CD4-positive, alpha-beta T cell (primary cell): ENCODE measurements around the gene ABHD8. TPM values are rescaled to one million over a fixed set of nuclear protein-coding genes. Genes with fewer than 3 reads are reported as not detected.

Experiments used
- ATAC-seq: fragments of 200-7000 bp; cut with Tn5 transposase; one replicate; pipeline ENCODE4 v1.10.0; 2022; ENCODE audit warnings: mild to moderate bottlenecking; ENCODE audit not compliant: poor library complexity
- CTCF ChIA-PET: fragments of 350-600 bp; sonication (Branson Sonifier 250); formaldehyde crosslinking; loops from one replicate; lab custom pipeline; 2021; ENCODE audit warnings: antibody characterized with exemption, inconsistent platforms; lab: Charles Lee
- POLR2A ChIA-PET: fragments of 350-600 bp; sonication (Branson Sonifier 250); formaldehyde crosslinking; loops from one replicate; lab custom pipeline; 2021; ENCODE audit warnings: antibody characterized with exemption, inconsistent platforms; lab: Charles Lee
- DNase-seq, 14 experiments: peaks; one replicate each; pipeline ENCODE4 v3.0.0-alpha.2; 2013 to 2020; ENCODE audit warnings: mixed read lengths in 2 of 14
- H3K27ac ChIP-seq, 2 donors: one replicate each; pipeline versions ENCODE4 v1.5.1 to v1.7.0; 2013; ENCODE audit warnings: low read length in 2 of 2, low read depth in 1 of 2, mild to moderate bottlenecking in 1 of 2
- H3K27me3 ChIP-seq, 2 experiments: 1 replicate in 1 of 2; 2 replicates in 1 of 2; pipeline versions ENCODE4 v1.6.1 to v1.7.0; 2013; ENCODE audit warnings: low read length in 2 of 2, control low read depth in 1 of 2, mild to moderate bottlenecking in 1 of 2, moderate library complexity in 1 of 2; ENCODE audit not compliant: insufficient read depth in 2 of 2, control insufficient read depth in 1 of 2
- H3K36me3 ChIP-seq: one replicate; pipeline ENCODE4 v1.6.1; 2013; ENCODE audit warnings: low read length, control low read depth; ENCODE audit not compliant: insufficient read depth
- H3K4me1 ChIP-seq: one replicate; pipeline ENCODE4 v1.6.1; 2013; ENCODE audit warnings: low read length, control low read depth; ENCODE audit not compliant: insufficient read depth
- H3K4me3 ChIP-seq: one replicate; pipeline ENCODE4 v1.5.1; 2013; ENCODE audit warnings: mild to moderate bottlenecking, low read length, moderate library complexity
- H3K9me3 ChIP-seq, 2 experiments: 1 replicate in 1 of 2; 2 replicates in 1 of 2; pipeline versions ENCODE4 v1.6.1 to v1.7.0; 2013; ENCODE audit warnings: low read length in 2 of 2, mild to moderate bottlenecking in 2 of 2, control low read depth in 1 of 2, moderate library complexity in 1 of 2; ENCODE audit not compliant: control insufficient read depth in 1 of 2, insufficient read depth in 1 of 2
- H3K27ac Mint-ChIP-seq: one replicate; pipeline ENCODE4 v1.8.0; 2020; ENCODE audit warnings: mixed read lengths
- H3K27me3 Mint-ChIP-seq: one replicate; pipeline ENCODE4 v1.8.0; 2021; ENCODE audit warnings: mixed read lengths
- H3K36me3 Mint-ChIP-seq: one replicate; pipeline ENCODE4 v1.8.0; 2021; ENCODE audit warnings: low read depth, mixed read lengths
- H3K4me1 Mint-ChIP-seq: one replicate; pipeline ENCODE4 v1.8.0; 2021; ENCODE audit warnings: low read depth, mixed read lengths
- H3K4me3 Mint-ChIP-seq: one replicate; pipeline ENCODE4 v1.8.0; 2020; ENCODE audit warnings: mild to moderate bottlenecking, mixed read lengths
- H3K9me3 Mint-ChIP-seq: one replicate; pipeline ENCODE4 v1.8.0; 2020; ENCODE audit warnings: mixed read lengths
- intact Hi-C, 2 experiments: fragments of 100-400 bp; cut with DNase I in 1 of 2; cut with micrococcal nuclease in 1 of 2; formaldehyde crosslinking; loops; one replicate each; pipeline versions ENCODE4 v1.15.1 to v1.9.0; 2023 to 2025; cut with DNase I, micrococcal nuclease
- total RNA-seq, 174 experiments: library from RNA in 2 of 174; stranded (reverse) in 2 of 174; gene quantifications; one replicate each; pipeline ENCODE4 v1.2.3 and lab custom pipeline; 2021 to 2026
- TF ChIP-seq, protein P1 (sequence below): fragments of 200-600 bp; IDR thresholded peaks from one replicate; pipeline ENCODE4 v1.8.0; 2022; ENCODE audit warnings: antibody characterized with exemption, mild to moderate bottlenecking

ABHD8 gene
- total RNA-seq, 2 experiments from 2014 or later = 4.4 to 4.6 TPM

DNA sequence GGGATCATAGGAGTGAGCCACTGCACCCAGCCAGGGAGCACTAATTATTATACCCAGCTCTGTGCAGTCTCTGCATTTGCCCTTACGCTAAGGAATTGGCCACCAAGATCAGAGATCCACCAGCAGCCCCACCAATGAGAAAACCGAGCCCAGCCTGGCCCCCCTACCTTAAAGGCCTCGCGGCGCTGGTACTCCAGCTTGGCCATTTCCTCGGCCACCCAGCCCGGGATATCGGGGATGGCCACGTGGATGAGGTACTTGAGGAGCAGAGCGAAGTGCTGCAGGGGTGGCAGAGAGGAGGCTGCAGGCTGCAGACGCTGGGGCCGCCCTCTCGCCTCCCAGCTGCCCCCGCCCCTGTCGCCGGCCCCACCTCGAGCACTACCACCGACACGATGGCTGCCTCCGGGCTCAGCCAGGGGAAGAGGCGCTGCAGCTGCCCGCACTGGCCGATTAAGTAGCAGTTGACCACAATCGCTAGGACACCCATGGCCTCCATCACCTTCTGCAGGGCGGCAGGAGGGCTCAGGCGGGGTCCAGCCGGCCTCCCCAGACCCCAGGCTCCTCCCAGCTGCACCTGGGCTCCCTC, 23.9 kb upstream of the ABHD8 start:
- CTCF ChIA-PET = interaction anchor here (2.2 to 3.5 kb wide), 2 partner anchors 22 to 35 kb away, joined by 10 to 13 read pairs; partner anchors contain the start of gene MRPL34
- Histone ChIP-seq H3K27me3 (no peaks in the 10 kb centered on the region), H3K4me3 (no peak overlapping the region), H3K27ac (no peak overlapping the region), H3K9me3 (peaks cover 0 to 7% of the 10 kb centered on the region in 2 experiments), H3K36me3 (no peaks in the 10 kb centered on the region), H3K4me1 (peaks cover 28% of the 10 kb centered on the region)
- H3K4me3 Mint-ChIP-seq = peak overlapping the region; percentile 63
- intact Hi-C loops = no loop called here
- TF ChIP-seq, protein P1, sequence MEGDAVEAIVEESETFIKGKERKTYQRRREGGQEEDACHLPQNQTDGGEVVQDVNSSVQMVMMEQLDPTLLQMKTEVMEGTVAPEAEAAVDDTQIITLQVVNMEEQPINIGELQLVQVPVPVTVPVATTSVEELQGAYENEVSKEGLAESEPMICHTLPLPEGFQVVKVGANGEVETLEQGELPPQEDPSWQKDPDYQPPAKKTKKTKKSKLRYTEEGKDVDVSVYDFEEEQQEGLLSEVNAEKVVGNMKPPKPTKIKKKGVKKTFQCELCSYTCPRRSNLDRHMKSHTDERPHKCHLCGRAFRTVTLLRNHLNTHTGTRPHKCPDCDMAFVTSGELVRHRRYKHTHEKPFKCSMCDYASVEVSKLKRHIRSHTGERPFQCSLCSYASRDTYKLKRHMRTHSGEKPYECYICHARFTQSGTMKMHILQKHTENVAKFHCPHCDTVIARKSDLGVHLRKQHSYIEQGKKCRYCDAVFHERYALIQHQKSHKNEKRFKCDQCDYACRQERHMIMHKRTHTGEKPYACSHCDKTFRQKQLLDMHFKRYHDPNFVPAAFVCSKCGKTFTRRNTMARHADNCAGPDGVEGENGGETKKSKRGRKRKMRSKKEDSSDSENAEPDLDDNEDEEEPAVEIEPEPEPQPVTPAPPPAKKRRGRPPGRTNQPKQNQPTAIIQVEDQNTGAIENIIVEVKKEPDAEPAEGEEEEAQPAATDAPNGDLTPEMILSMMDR = no peak
- H3K36me3 Mint-ChIP-seq = peaks cover 7% of the 10 kb centered on the region
- DNase-seq (peak in 1 of 14 experiments; percentile 41), ATAC-seq (no peak)
- no peaks in the 10 kb centered on the region for H3K9me3 Mint-ChIP-seq
- H3K27ac Mint-ChIP-seq = no peak overlapping the region
- POLR2A ChIA-PET = interaction anchor here (1.8 kb wide), 1 partner anchor 21 kb away, joined by 9 read pairs; the partner anchor contains the start of gene MRPL34
- peaks cover 15% of the 10 kb centered on the region for H3K4me1 Mint-ChIP-seq
- no peaks in the 10 kb centered on the region for H3K27me3 Mint-ChIP-seq

DNA sequence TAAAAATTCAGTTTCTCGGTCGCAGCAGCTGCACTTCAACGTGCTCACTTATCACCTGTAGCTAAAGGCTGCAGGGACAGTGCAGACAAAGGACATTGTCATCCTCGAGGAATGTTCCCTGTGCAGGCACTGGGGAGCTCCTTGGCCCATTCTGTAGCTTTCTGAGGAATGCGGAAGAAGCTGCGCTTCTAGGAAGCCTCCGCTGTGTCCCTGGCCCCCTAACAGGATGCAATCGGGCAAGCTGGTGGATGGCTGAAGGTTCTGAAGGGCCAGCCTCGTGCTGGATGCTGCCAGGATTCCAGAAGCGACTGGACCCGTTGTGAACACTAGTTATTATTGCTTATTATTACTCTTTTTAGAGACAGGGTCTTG, 23.4 kb upstream of the ABHD8 start:
- ChIA-PET CTCF (interaction anchor here (2.2 to 3.5 kb wide), 2 partner anchors 21 to 34 kb away, joined by 10 to 13 read pairs; partner anchors contain the start of gene MRPL34), POLR2A (interaction anchor here (1.6 kb wide), 1 partner anchor 17 kb away, joined by 4 read pairs; the partner anchor contains the start of gene DDA1)
- Mint-ChIP-seq H3K4me1 (peaks cover 15% of the 10 kb centered on the region), H3K4me3 (peak overlapping the region; percentile 63), H3K36me3 (peaks cover 8% of the 10 kb centered on the region), H3K27ac (no peak overlapping the region), H3K9me3 (no peaks in the 10 kb centered on the region), H3K27me3 (no peaks in the 10 kb centered on the region)
- peaks cover 0 to 7% of the 10 kb centered on the region in 2 experiments for H3K9me3 ChIP-seq
- ATAC-seq (no peak), DNase-seq (peak in 1 of 14 experiments; percentile 17)
- H3K4me3 ChIP-seq = no peak overlapping the region
- TF ChIP-seq, protein P1 = no peak
- H3K27me3 ChIP-seq = no peaks in the 10 kb centered on the region
- peaks cover 3% of the 10 kb centered on the region for H3K36me3 ChIP-seq
- intact Hi-C loops = no loop called here
- H3K4me1 ChIP-seq = peaks cover 28% of the 10 kb centered on the region
- no peak overlapping the region for H3K27ac ChIP-seq

DNA sequence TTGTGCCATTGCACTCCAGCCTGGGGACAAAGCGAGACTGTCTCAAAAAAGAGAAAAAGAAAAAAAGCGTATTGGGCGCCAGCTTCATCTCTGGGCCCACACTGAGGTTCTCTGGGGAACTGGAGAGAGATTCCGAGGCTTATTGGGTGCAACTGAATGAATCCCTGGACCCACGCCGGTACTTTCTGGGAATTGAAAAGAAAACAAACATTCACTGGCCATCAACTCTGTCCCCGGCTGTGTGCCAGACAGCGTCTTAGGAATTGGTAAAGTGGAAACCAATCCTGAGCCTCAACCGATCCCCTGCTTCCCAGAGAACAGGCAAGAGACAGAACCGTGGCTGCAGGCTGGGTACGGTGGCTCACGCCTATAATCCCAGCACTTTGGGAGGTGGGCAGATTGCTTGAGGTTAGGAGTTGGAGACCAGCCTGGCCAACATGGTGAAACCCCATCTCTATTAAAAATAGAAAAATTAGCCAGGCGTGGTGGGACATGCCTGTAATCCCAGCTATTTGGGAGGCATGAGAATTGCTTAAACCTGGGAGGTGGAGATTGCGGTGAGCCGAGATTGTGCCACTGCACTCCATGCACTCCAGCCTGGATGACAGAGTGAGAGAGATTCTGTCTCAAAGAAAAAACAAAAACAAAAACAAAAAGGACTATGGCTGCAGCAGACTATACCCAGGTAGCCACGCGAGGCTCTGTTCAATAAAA, 22.8 kb upstream of the ABHD8 start:
- H3K27ac ChIP-seq = no peak overlapping the region
- peaks cover 8% of the 10 kb centered on the region for H3K36me3 Mint-ChIP-seq
- TF ChIP-seq, protein P1 = no peak
- no peaks in the 10 kb centered on the region for H3K9me3 Mint-ChIP-seq
- CTCF ChIA-PET = interaction anchor here (2.2 to 3.5 kb wide), 2 partner anchors 21 to 34 kb away, joined by 10 to 13 read pairs; partner anchors contain the start of gene MRPL34
- DNase-seq (no peak), ATAC-seq (no peak)
- intact Hi-C loops = no loop called here
- H3K9me3 ChIP-seq = peaks cover 0 to 7% of the 10 kb centered on the region in 2 experiments
- H3K4me1 Mint-ChIP-seq = peaks cover 15% of the 10 kb centered on the region
- peaks cover 7% of the 10 kb centered on the region for H3K36me3 ChIP-seq
- H3K4me3 ChIP-seq = no peak overlapping the region
- no peak overlapping the region for H3K27ac Mint-ChIP-seq
- POLR2A ChIA-PET = interaction anchor here (1.6 kb wide), 1 partner anchor 17 kb away, joined by 4 read pairs; the partner anchor contains the start of gene DDA1
- no peaks in the 10 kb centered on the region for H3K27me3 ChIP-seq
- peak overlapping the region; percentile 63 for H3K4me3 Mint-ChIP-seq
- H3K4me1 ChIP-seq = peaks cover 28% of the 10 kb centered on the region
- H3K27me3 Mint-ChIP-seq = no peaks in the 10 kb centered on the region
